GM12873 (cell line): ENCODE measurements around the gene B3GNT2.

Source experiments
- CTCF ChIP-seq: IDR thresholded peaks from 2 replicates; pipeline ENCODE4 v1.5.1; 2012; ENCODE audit warnings: low read depth, mild to moderate bottlenecking, moderate library complexity, low read length, control low read depth; ENCODE audit not compliant: insufficient read depth; ENCODE audit errors: missing control alignments

The B3GNT2 gene

GRCh38 chr2:62180975-62181374 lies 14.9 kb upstream of the B3GNT2 start:
- TF ChIP-seq CTCF, result no peak

- no peak for TF ChIP-seq CTCF
Measured at GRCh38 chr2:62181843-62182242, 14.1 kb upstream of the B3GNT2 start.

- TF ChIP-seq CTCF, result no peak
Measured at GRCh38 chr2:62184512-62185230, 11.2 kb upstream of the B3GNT2 start.

GRCh38 chr2:62185475-62186155 lies 10.3 kb upstream of the B3GNT2 start:
- no peak for TF ChIP-seq CTCF

- TF ChIP-seq CTCF, result no peak
Measured at GRCh38 chr2:62186156-62186905, 9.6 kb upstream of the B3GNT2 start.

GRCh38 chr2:62187246-62187645 lies 8.7 kb upstream of the B3GNT2 start:
- TF ChIP-seq CTCF, result no peak

- TF ChIP-seq CTCF, result no peak
Measured at GRCh38 chr2:62188416-62188815, 7.5 kb upstream of the B3GNT2 start.
